Stimulated activated CD8-positive, alpha-beta memory T cell treated with anti-CD3 and anti-CD28 coated beads, Interleukin-15, amount 100 ng/mL, for 24 hours (primary cell): ENCODE data around the gene SNAI3.

Experiments
- DNase-seq: peaks from one replicate; pipeline ENCODE4 v3.0.0-alpha.2; 2020; ENCODE audit warnings: low read depth

The SNAI3 gene

GRCh38 chr16:88634141-88634993 lies 51.9 kb downstream of the SNAI3 start:
- no peak for DNase-seq

GRCh38 chr16:88633684-88634140 lies 52.6 kb downstream of the SNAI3 start:
- DNase-seq, result no peak

DNA sequence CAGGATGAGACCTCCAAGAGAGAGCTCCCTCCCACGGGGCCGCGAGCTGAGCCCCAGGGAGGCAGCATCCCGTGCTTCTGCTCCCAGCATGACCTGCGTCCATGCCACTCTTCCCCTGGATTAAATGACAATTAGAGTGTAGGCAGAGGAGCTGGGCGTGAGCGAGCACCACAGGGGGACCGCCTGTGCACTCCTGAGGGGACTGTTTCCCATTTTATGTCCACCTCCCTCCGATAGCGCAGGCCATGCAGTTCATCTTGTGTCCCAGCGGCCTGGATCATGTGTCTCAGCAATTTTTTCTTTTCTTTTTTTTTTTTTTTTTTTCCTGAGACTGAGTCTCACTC lies 53.7 kb downstream of the SNAI3 start:
- DNase-seq, result no peak

GRCh38 chr16:88631920-88632586 lies 54.3 kb downstream of the SNAI3 start:
- DNase-seq, result no peak

GRCh38 chr16:88631384-88631783 lies 54.9 kb downstream of the SNAI3 start:
- no peak for DNase-seq

DNA sequence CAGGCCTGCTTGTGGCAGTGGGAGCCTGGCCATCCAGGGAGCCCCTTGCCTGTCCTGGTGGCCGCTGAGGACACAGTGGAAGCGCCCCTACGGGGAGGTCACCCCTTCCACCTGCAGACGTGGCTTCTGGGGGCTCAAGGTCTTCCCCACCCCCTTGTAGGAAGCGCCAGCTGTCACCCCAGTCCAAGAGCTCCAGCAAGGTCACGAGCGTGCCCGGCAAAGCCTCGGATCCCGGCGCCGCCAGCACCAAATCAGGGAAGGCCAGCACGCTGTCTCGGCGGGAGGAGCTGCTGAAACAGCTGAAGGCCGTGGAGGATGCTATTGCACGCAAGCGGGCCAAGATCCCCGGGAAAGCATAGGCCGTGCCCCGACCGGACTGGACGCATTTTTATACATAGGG lies 55.4 kb downstream of the SNAI3 start:
- no peak for DNase-seq

DNA sequence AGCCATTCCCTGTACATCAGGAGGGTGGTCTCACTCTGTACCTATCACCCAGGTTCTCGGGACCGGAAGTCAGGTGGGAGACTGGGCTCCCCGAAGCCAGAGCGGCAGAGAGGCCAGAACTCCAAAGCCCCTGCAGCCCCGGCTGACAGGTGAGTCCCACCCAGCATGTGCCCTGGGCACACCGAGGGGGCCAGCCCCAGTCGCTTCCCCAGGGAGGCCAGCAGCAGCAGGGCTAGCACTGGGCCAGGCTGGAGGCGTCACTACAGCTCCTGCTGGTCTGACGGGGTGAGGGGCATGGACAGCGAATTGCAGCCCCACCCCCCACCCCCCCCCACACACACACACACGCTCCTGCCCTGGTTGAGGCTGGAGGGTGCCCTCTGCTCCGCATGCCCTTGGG lies 55.9 kb downstream of the SNAI3 start:
- no peak for DNase-seq

- DNase-seq, result no peak
These were observed 56.5 kb downstream of the SNAI3 start for GRCh38 chr16:88629835-88630234.

DNA sequence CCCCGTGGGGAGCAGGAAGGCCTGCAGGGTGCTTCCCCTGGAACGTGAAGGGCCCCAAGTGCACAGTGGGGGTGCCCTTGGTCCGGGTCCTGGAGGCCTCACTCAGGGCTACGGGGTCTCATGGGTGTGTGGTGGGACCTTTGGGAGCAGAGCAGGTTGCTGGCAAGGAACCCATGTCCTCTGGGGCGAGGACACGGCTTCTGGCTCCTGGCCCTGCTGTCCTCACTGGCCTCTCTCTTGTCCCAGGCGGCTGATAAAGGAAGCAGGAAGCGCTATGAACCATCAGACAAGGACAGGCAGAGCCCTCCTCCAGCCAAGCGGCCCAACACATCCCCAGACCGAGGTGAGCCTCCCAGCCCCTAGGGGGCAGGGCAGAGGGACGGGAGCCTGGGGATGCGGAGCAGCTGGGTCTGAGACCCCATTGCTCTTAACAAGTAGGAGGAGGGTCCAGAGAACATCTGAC lies 57.8 kb downstream of the SNAI3 start:
- no peak for DNase-seq
